WTC11 (cell line): ENCODE measurements around the gene KDM4C. TPM values are rescaled to one million over a fixed set of nuclear protein-coding genes. Genes with fewer than 3 reads are reported as not detected.

Source experiments
- ATAC-seq: fragments of 200-7000 bp; cut with Tn5 transposase; 2 replicates; pipeline ENCODE4 v1.10.0; 2021; ENCODE audit warnings: mild to moderate bottlenecking, moderate library complexity
- CTCF ChIA-PET: fragments of 300-600 bp; sonication (Branson Sonifier 250); formaldehyde crosslinking; loops from one replicate; lab custom pipeline; 2021; ENCODE audit warnings: antibody characterized with exemption; lab: Charles Lee
- POLR2A ChIA-PET: fragments of 350-600 bp; sonication (Branson Sonifier 250); formaldehyde crosslinking; loops from one replicate; lab custom pipeline; 2021; ENCODE audit warnings: antibody characterized with exemption; lab: Charles Lee
- DNase-seq: peaks from one replicate; pipeline ENCODE4 v3.0.0; 2021; ENCODE audit warnings: low spot score
- H3K27ac Mint-ChIP-seq: 2 replicates; pipeline ENCODE4 v1.8.0; 2021; ENCODE audit warnings: mixed read lengths
- H3K27me3 Mint-ChIP-seq: 2 replicates; pipeline ENCODE4 v1.8.0; 2021; ENCODE audit warnings: low read depth, mild to moderate bottlenecking, moderate library complexity, mixed read lengths
- H3K36me3 Mint-ChIP-seq: 2 replicates; pipeline ENCODE4 v1.8.0; 2021; ENCODE audit warnings: mixed read lengths
- H3K4me1 Mint-ChIP-seq: 2 replicates; pipeline ENCODE4 v1.8.0; 2022; ENCODE audit warnings: mixed read lengths
- H3K4me3 Mint-ChIP-seq: 2 replicates; pipeline ENCODE4 v1.8.0; 2021; ENCODE audit warnings: mild to moderate bottlenecking, moderate library complexity, mixed read lengths
- H3K9me3 Mint-ChIP-seq: 2 replicates; pipeline ENCODE4 v1.8.0; 2021; ENCODE audit warnings: mixed read lengths
- CREB1 ChIP-seq: sonication (generic); formaldehyde crosslinking; IDR thresholded peaks from 2 replicates; pipeline ENCODE4 v1.8.0; 2023; ENCODE audit warnings: mild to moderate bottlenecking, missing genetic modification reagents
- ELF4 ChIP-seq: sonication (generic); formaldehyde crosslinking; IDR thresholded peaks from 2 replicates; pipeline ENCODE4 v1.8.1; 2022; ENCODE audit warnings: low read depth, mild to moderate bottlenecking, moderate library complexity, missing genetic modification reagents
- FOXJ3 ChIP-seq: sonication (generic); formaldehyde crosslinking; IDR thresholded peaks from 2 replicates; pipeline ENCODE4 v1.9.0; 2021; ENCODE audit warnings: missing genetic modification reagents, mild to moderate bottlenecking, borderline replicate concordance
- JUN ChIP-seq: sonication (generic); formaldehyde crosslinking; IDR thresholded peaks from 2 replicates; pipeline ENCODE4 v1.8.0; 2023; ENCODE audit warnings: mild to moderate bottlenecking, missing genetic modification reagents
- NFATC4 ChIP-seq: fragments of 250-450 bp; sonication (Bioruptor Pico); IDR thresholded peaks from 2 replicates; pipeline ENCODE4 v1.9.0; 2021; ENCODE audit warnings: mild to moderate bottlenecking
- NFYB ChIP-seq: sonication (generic); formaldehyde crosslinking; conservative IDR thresholded peaks from 2 replicates; pipeline ENCODE4 v1.8.0; 2022; ENCODE audit warnings: low read depth, missing genetic modification reagents
- RORB ChIP-seq: fragments of 250-450 bp; sonication (Bioruptor Pico); IDR thresholded peaks from 2 replicates; pipeline ENCODE4 v1.9.0; 2021; ENCODE audit warnings: mild to moderate bottlenecking
- TEAD1 ChIP-seq: sonication (generic); formaldehyde crosslinking; IDR thresholded peaks from 2 replicates; pipeline ENCODE4 v1.8.0; 2022; ENCODE audit warnings: mild to moderate bottlenecking, missing genetic modification reagents
- ZNF219 ChIP-seq: sonication (generic); formaldehyde crosslinking; IDR thresholded peaks from 2 replicates; pipeline ENCODE4 v1.8.0; 2023; ENCODE audit warnings: missing genetic modification reagents, mild to moderate bottlenecking, borderline replicate concordance
- ZNF317 ChIP-seq: sonication (generic); formaldehyde crosslinking; IDR thresholded peaks from 2 replicates; pipeline ENCODE4 v1.8.1; 2023; ENCODE audit warnings: low read depth, mild to moderate bottlenecking, moderate library complexity, missing genetic modification reagents, borderline replicate concordance
- ZNF416 ChIP-seq: fragments of 250-450 bp; sonication (Bioruptor Pico); IDR thresholded peaks from 2 replicates; pipeline ENCODE4 v1.9.0; 2021; ENCODE audit warnings: mild to moderate bottlenecking, inconsistent platforms
- total RNA-seq: library from RNA; stranded (reverse); gene quantifications from 3 replicates; pipeline ENCODE4 v1.2.3, GENCODE V29; 2021
- TF ChIP-seq, protein P1 (sequence below): sonication (generic); formaldehyde crosslinking; IDR thresholded peaks from 2 replicates; pipeline ENCODE4 v1.8.0; 2023; ENCODE audit warnings: mild to moderate bottlenecking, missing genetic modification reagents
- TF ChIP-seq, protein P2 (sequence below): sonication (generic); formaldehyde crosslinking; IDR thresholded peaks from 2 replicates; pipeline ENCODE4 v1.8.1; 2023; ENCODE audit warnings: mild to moderate bottlenecking, missing genetic modification reagents, borderline replicate concordance
- TF ChIP-seq, protein P3 (sequence below): sonication (generic); formaldehyde crosslinking; IDR thresholded peaks from 2 replicates; pipeline ENCODE4 v1.8.0; 2023; ENCODE audit warnings: missing genetic modification reagents
- TF ChIP-seq, protein P4 (sequence below): fragments of 200-600 bp; IDR thresholded peaks from 2 replicates; pipeline ENCODE4 v1.8.0; 2022; ENCODE audit warnings: antibody characterized with exemption
- TF ChIP-seq, protein P5 (sequence below): sonication (generic); formaldehyde crosslinking; conservative IDR thresholded peaks from 2 replicates; pipeline ENCODE4 v1.8.1; 2023; ENCODE audit warnings: mild to moderate bottlenecking, low read depth, missing genetic modification reagents, moderate library complexity
- TF ChIP-seq, protein P6 (sequence below): sonication (generic); formaldehyde crosslinking; IDR thresholded peaks from 2 replicates; pipeline ENCODE4 v1.8.1; 2022; ENCODE audit warnings: low read depth, mild to moderate bottlenecking, moderate library complexity, missing genetic modification reagents, borderline replicate concordance
- TF ChIP-seq, protein P7 (sequence below): sonication (generic); formaldehyde crosslinking; IDR thresholded peaks from 2 replicates; pipeline ENCODE4 v1.8.1; 2023; ENCODE audit warnings: mild to moderate bottlenecking, missing genetic modification reagents

Gene KDM4C
- total RNA-seq, 1 experiment from 2014 or later = 29.2 TPM

DNA sequence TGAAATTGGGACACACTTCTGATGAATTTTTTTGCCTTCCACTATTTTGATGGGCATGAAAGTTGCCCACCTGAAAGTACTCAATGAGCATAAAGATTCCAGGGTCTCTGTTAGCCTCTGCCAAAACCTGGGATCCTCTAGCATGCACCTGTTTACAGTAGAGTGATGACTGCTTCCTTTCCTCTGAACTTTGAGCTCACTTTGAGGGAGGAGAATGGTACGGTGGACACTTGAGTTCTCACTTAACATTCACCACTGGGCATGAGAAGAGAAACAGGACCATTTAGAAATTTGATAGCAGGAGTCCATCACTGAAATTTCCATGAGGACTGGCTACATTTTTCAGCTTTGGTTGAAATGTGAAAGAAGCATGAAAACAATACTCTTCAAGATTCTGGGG, 374.8 kb downstream of the KDM4C start (continued):
- TF ChIP-seq, protein P1, sequence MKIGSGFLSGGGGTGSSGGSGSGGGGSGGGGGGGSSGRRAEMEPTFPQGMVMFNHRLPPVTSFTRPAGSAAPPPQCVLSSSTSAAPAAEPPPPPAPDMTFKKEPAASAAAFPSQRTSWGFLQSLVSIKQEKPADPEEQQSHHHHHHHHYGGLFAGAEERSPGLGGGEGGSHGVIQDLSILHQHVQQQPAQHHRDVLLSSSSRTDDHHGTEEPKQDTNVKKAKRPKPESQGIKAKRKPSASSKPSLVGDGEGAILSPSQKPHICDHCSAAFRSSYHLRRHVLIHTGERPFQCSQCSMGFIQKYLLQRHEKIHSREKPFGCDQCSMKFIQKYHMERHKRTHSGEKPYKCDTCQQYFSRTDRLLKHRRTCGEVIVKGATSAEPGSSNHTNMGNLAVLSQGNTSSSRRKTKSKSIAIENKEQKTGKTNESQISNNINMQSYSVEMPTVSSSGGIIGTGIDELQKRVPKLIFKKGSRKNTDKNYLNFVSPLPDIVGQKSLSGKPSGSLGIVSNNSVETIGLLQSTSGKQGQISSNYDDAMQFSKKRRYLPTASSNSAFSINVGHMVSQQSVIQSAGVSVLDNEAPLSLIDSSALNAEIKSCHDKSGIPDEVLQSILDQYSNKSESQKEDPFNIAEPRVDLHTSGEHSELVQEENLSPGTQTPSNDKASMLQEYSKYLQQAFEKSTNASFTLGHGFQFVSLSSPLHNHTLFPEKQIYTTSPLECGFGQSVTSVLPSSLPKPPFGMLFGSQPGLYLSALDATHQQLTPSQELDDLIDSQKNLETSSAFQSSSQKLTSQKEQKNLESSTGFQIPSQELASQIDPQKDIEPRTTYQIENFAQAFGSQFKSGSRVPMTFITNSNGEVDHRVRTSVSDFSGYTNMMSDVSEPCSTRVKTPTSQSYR = no peak
- TF ChIP-seq ZNF219 = no peak
- no peak for TF ChIP-seq JUN (CRISPR knock-in tag)
- TF ChIP-seq NFATC4 (CRISPR knock-in tag) = no peak
- TF ChIP-seq, all 79 proteins: peak for 0

DNA sequence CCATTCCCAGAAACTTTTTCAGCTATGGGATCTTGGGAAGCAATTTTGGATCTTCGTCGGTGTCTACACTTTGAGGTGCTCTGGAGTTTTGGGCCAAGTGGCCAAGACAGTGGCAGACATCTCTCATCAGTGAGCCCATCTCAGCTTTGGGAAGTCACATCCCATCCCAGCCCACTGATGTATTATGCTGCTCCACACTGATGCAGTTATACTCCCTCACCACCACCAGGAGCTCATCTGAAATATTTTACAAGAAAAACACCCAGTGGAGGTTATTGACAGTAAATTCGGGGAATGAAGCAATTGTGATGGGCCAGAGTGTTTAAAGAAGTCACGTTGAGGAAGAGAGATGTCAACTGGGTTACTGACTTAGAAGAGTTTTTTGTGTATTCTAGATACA, 378.0 kb downstream of the KDM4C start:
- ATAC-seq (peak; percentile 66), DNase-seq (no peak)
- POLR2A ChIA-PET = no interaction called here
- Mint-ChIP-seq H3K9me3 (no peaks in the 10 kb centered on the region), H3K36me3 (peaks cover 5% of the 10 kb centered on the region; the same call in 1 of the 2 replicates), H3K4me1 (no peaks in the 10 kb centered on the region), H3K4me3 (no peak overlapping the region), H3K27ac (no peak overlapping the region), H3K27me3 (no peaks in the 10 kb centered on the region)
- CTCF ChIA-PET = interaction anchor here (1.0 kb wide), 1 partner anchor 9 kb away, joined by 3 read pairs; no protein-coding TSS in a partner anchor
- TF ChIP-seq NFYB (no peak), ZNF317 (CRISPR knock-in tag) (no peak), ELF4 (CRISPR knock-in tag) (no peak), RORB (CRISPR knock-in tag) (no peak), FOXJ3 (CRISPR knock-in tag) (no peak)
- TF ChIP-seq, protein P2, sequence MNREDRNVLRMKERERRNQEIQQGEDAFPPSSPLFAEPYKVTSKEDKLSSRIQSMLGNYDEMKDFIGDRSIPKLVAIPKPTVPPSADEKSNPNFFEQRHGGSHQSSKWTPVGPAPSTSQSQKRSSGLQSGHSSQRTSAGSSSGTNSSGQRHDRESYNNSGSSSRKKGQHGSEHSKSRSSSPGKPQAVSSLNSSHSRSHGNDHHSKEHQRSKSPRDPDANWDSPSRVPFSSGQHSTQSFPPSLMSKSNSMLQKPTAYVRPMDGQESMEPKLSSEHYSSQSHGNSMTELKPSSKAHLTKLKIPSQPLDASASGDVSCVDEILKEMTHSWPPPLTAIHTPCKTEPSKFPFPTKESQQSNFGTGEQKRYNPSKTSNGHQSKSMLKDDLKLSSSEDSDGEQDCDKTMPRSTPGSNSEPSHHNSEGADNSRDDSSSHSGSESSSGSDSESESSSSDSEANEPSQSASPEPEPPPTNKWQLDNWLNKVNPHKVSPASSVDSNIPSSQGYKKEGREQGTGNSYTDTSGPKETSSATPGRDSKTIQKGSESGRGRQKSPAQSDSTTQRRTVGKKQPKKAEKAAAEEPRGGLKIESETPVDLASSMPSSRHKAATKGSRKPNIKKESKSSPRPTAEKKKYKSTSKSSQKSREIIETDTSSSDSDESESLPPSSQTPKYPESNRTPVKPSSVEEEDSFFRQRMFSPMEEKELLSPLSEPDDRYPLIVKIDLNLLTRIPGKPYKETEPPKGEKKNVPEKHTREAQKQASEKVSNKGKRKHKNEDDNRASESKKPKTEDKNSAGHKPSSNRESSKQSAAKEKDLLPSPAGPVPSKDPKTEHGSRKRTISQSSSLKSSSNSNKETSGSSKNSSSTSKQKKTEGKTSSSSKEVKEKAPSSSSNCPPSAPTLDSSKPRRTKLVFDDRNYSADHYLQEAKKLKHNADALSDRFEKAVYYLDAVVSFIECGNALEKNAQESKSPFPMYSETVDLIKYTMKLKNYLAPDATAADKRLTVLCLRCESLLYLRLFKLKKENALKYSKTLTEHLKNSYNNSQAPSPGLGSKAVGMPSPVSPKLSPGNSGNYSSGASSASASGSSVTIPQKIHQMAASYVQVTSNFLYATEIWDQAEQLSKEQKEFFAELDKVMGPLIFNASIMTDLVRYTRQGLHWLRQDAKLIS (CRISPR knock-in tag) = no peak
- TF ChIP-seq, protein P3, sequence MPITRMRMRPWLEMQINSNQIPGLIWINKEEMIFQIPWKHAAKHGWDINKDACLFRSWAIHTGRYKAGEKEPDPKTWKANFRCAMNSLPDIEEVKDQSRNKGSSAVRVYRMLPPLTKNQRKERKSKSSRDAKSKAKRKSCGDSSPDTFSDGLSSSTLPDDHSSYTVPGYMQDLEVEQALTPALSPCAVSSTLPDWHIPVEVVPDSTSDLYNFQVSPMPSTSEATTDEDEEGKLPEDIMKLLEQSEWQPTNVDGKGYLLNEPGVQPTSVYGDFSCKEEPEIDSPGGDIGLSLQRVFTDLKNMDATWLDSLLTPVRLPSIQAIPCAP (CRISPR knock-in tag) = no peak

DNA sequence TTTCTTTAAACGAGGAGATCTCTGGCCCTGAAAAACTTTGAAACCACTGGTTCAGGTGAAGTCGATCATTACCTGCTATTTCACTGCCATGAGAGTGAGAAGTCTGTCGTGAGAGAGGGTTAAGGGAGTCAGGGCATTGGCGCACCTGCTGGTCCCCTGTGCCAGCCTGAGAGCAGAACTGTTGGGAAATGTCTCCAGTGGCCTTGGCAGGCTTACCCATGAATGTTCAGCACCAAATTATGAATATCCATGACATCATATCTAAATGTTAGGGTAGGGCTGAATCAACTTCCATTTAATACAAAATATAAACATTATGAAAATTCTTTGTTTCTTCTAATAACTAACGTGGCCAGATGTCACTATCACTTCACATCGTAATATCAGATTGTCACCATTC, 379.3 kb downstream of the KDM4C start:
- Mint-ChIP-seq H3K4me3 (no peak overlapping the region), H3K9me3 (no peaks in the 10 kb centered on the region), H3K36me3 (0 out of 2 replicates have a peak, but pooled peaks cover 3% of the 10 kb centered on the region), H3K27ac (no peak overlapping the region), H3K4me1 (no peaks in the 10 kb centered on the region), H3K27me3 (no peaks in the 10 kb centered on the region)
- DNase-seq (no peak), ATAC-seq (no peak)
- POLR2A ChIA-PET = no interaction called here
- TF ChIP-seq CREB1 (CRISPR knock-in tag) = no peak
- no peak for TF ChIP-seq TEAD1
- TF ChIP-seq, protein P4, sequence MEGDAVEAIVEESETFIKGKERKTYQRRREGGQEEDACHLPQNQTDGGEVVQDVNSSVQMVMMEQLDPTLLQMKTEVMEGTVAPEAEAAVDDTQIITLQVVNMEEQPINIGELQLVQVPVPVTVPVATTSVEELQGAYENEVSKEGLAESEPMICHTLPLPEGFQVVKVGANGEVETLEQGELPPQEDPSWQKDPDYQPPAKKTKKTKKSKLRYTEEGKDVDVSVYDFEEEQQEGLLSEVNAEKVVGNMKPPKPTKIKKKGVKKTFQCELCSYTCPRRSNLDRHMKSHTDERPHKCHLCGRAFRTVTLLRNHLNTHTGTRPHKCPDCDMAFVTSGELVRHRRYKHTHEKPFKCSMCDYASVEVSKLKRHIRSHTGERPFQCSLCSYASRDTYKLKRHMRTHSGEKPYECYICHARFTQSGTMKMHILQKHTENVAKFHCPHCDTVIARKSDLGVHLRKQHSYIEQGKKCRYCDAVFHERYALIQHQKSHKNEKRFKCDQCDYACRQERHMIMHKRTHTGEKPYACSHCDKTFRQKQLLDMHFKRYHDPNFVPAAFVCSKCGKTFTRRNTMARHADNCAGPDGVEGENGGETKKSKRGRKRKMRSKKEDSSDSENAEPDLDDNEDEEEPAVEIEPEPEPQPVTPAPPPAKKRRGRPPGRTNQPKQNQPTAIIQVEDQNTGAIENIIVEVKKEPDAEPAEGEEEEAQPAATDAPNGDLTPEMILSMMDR = no peak
- TF ChIP-seq, protein P5, sequence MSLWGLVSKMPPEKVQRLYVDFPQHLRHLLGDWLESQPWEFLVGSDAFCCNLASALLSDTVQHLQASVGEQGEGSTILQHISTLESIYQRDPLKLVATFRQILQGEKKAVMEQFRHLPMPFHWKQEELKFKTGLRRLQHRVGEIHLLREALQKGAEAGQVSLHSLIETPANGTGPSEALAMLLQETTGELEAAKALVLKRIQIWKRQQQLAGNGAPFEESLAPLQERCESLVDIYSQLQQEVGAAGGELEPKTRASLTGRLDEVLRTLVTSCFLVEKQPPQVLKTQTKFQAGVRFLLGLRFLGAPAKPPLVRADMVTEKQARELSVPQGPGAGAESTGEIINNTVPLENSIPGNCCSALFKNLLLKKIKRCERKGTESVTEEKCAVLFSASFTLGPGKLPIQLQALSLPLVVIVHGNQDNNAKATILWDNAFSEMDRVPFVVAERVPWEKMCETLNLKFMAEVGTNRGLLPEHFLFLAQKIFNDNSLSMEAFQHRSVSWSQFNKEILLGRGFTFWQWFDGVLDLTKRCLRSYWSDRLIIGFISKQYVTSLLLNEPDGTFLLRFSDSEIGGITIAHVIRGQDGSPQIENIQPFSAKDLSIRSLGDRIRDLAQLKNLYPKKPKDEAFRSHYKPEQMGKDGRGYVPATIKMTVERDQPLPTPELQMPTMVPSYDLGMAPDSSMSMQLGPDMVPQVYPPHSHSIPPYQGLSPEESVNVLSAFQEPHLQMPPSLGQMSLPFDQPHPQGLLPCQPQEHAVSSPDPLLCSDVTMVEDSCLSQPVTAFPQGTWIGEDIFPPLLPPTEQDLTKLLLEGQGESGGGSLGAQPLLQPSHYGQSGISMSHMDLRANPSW (CRISPR knock-in tag) = no peak
- no peak for TF ChIP-seq ZNF416 (CRISPR knock-in tag)
- TF ChIP-seq, protein P6, sequence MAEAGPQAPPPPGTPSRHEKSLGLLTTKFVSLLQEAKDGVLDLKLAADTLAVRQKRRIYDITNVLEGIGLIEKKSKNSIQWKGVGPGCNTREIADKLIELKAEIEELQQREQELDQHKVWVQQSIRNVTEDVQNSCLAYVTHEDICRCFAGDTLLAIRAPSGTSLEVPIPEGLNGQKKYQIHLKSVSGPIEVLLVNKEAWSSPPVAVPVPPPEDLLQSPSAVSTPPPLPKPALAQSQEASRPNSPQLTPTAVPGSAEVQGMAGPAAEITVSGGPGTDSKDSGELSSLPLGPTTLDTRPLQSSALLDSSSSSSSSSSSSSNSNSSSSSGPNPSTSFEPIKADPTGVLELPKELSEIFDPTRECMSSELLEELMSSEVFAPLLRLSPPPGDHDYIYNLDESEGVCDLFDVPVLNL (CRISPR knock-in tag) = no peak
- TF ChIP-seq, protein P7, sequence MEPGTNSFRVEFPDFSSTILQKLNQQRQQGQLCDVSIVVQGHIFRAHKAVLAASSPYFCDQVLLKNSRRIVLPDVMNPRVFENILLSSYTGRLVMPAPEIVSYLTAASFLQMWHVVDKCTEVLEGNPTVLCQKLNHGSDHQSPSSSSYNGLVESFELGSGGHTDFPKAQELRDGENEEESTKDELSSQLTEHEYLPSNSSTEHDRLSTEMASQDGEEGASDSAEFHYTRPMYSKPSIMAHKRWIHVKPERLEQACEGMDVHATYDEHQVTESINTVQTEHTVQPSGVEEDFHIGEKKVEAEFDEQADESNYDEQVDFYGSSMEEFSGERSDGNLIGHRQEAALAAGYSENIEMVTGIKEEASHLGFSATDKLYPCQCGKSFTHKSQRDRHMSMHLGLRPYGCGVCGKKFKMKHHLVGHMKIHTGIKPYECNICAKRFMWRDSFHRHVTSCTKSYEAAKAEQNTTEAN = no peak
- CTCF ChIA-PET = no interaction called here
